H1 (cell line): ENCODE measurements around the gene PAX9. TPM values are rescaled to one million over a fixed set of nuclear protein-coding genes. Genes with fewer than 3 reads are reported as not detected.
A peak's percentile ranks its signal among the peaks of the same experiment; 100 is the strongest.

ENCODE experiments used
- CTCF ChIA-PET: fragments of 300-600 bp; sonication (Branson Sonifier 250); formaldehyde crosslinking; loops from one replicate; lab custom pipeline; 2021; ENCODE audit not compliant: partially characterized antibody; lab: Charles Lee
- POLR2A ChIA-PET: fragments of 300-600 bp; sonication (Branson Sonifier 250); formaldehyde crosslinking; loops from one replicate; lab custom pipeline; 2021; ENCODE audit warnings: inconsistent platforms; ENCODE audit not compliant: partially characterized antibody; lab: Charles Lee
- DNase-seq, 2 experiments: peaks; one replicate each; pipeline versions ENCODE4 v3.0.0 to v3.0.0-alpha.2; 2010 to 2022; ENCODE audit warnings: low spot score in 2 of 2, low read depth in 1 of 2, mixed read lengths in 1 of 2
- FAIRE-seq: peaks from 2 replicates; lab custom pipeline; 2011; peaks lifted over from hg19 to GRCh38; lab: Jason Lieb, UNC
- H2AFZ ChIP-seq: 2 replicates; pipeline ENCODE4 v1.8.1; 2012; ENCODE audit warnings: low read length, inconsistent platforms
- H2AK5ac ChIP-seq: 2 replicates; pipeline ENCODE4 v1.6.1; 2013; ENCODE audit warnings: low read depth, low read length
- H2BK120ac ChIP-seq: replicated peaks from 2 replicates; pipeline ENCODE3; 2013; ENCODE audit warnings: low read depth, low read length, inconsistent platforms
- H2BK12ac ChIP-seq: 2 replicates; pipeline ENCODE4 v1.6.1; 2013; ENCODE audit warnings: low read depth, low read length
- H2BK15ac ChIP-seq: 2 replicates; pipeline ENCODE4 v1.6.1; 2013; ENCODE audit warnings: low read length
- H2BK20ac ChIP-seq: 2 replicates; pipeline ENCODE4 v1.6.1; 2013; ENCODE audit warnings: low read length
- H2BK5ac ChIP-seq: 2 replicates; pipeline ENCODE4 v1.6.1; 2013; ENCODE audit warnings: low read depth, low read length
- H3K14ac ChIP-seq: 2 replicates; pipeline ENCODE4 v1.6.1; 2013; ENCODE audit warnings: inconsistent platforms; ENCODE audit not compliant: insufficient read length
- H3K18ac ChIP-seq: 2 replicates; pipeline ENCODE4 v1.6.1; 2013; ENCODE audit warnings: low read length; ENCODE audit errors: extremely low read depth
- H3K23ac ChIP-seq: 2 replicates; pipeline ENCODE4 v1.6.1; 2013; ENCODE audit warnings: inconsistent platforms; ENCODE audit not compliant: insufficient read length
- H3K23me2 ChIP-seq: 2 replicates; pipeline ENCODE4 v1.6.1; 2013; ENCODE audit warnings: low read depth, low read length
- H3K27ac ChIP-seq: 2 replicates; pipeline ENCODE4 v1.6.1; 2011; ENCODE audit warnings: low read depth, low read length, inconsistent platforms
- H3K27me3 ChIP-seq, 4 experiments: replicated peaks in 1 of 4; 1 replicate in 1 of 4; 2 replicates in 3 of 4; pipeline versions ENCODE4 v1.6.1 to v1.8.1; 2011 to 2013; ENCODE audit warnings: low read length in 3 of 4, mild to moderate bottlenecking in 3 of 4, inconsistent platforms in 2 of 4, mixed read lengths in 2 of 4, moderate library complexity in 1 of 4; ENCODE audit not compliant: control insufficient read depth in 3 of 4, insufficient read depth in 3 of 4; ENCODE audit errors: extremely low read depth in 1 of 4
- H3K36me3 ChIP-seq, 4 experiments: 2 replicates each; pipeline versions ENCODE4 v1.6.1 to v1.8.1; 2011 to 2013; ENCODE audit warnings: mild to moderate bottlenecking in 4 of 4, low read length in 3 of 4, moderate library complexity in 2 of 4, control low read depth in 1 of 4, inconsistent platforms in 1 of 4; ENCODE audit not compliant: insufficient read depth in 4 of 4, control insufficient read depth in 2 of 4
- H3K4ac ChIP-seq: replicated peaks from 2 replicates; pipeline ENCODE3; 2013; ENCODE audit warnings: low read length, low read depth, mixed read lengths, inconsistent platforms; ENCODE audit not compliant: insufficient read length
- H3K4me1 ChIP-seq, 4 experiments: replicated peaks in 1 of 4; 1 replicate in 1 of 4; 2 replicates in 3 of 4; pipeline versions ENCODE4 v1.6.1 to v1.8.1; 2011 to 2013; ENCODE audit warnings: low read length in 3 of 4, inconsistent platforms in 2 of 4, mixed read lengths in 1 of 4; ENCODE audit not compliant: insufficient read depth in 4 of 4, control insufficient read depth in 3 of 4
- H3K4me2 ChIP-seq, 2 experiments: 2 replicates each; pipeline versions ENCODE4 v1.6.1 to v1.8.1; 2011 to 2013; ENCODE audit warnings: low read depth in 2 of 2, low read length in 2 of 2, control low read depth in 1 of 2, inconsistent platforms in 1 of 2, mild to moderate bottlenecking in 1 of 2; ENCODE audit not compliant: insufficient read depth in 1 of 2
- H3K4me3 ChIP-seq, 4 experiments: fragments of 200-600, 300-600 bp in 1 of 4; sonication (generic), shearing (Covaris generic), sonication (Bioruptor Twin) in 1 of 4; 2 replicates each; pipeline versions ENCODE4 v1.5.1 to v1.8.1; 2011 to 2016; ENCODE audit warnings: low read length in 4 of 4, low read depth in 3 of 4, control low read depth in 2 of 4, inconsistent platforms in 2 of 4, mild to moderate bottlenecking in 2 of 4, mixed read lengths in 1 of 4, moderate library complexity in 1 of 4; ENCODE audit not compliant: insufficient read depth in 2 of 4; ENCODE audit errors: extremely low read depth in 1 of 4
- H3K56ac ChIP-seq: replicated peaks from 2 replicates; pipeline ENCODE3; 2013; ENCODE audit warnings: low read depth, mild to moderate bottlenecking, mixed read lengths, low read length, inconsistent platforms; ENCODE audit not compliant: insufficient read length
- H3K79me1 ChIP-seq: 2 replicates; pipeline ENCODE4 v1.6.1; 2013; ENCODE audit warnings: low read depth, low read length, control low read depth
- H3K79me2 ChIP-seq, 2 experiments: 2 replicates each; pipeline versions ENCODE4 v1.6.1 to v1.8.1; 2012 to 2013; ENCODE audit warnings: low read length in 2 of 2, mild to moderate bottlenecking in 2 of 2, inconsistent platforms in 1 of 2; ENCODE audit not compliant: insufficient read depth in 2 of 2, control insufficient read depth in 1 of 2
- H3K9ac ChIP-seq, 4 experiments: replicated peaks in 1 of 4; 1 replicate in 1 of 4; 2 replicates in 3 of 4; pipeline versions ENCODE4 v1.6.1 to v1.8.1; 2011 to 2013; ENCODE audit warnings: low read depth in 3 of 4, low read length in 3 of 4, control low read depth in 2 of 4, mild to moderate bottlenecking in 2 of 4, moderate library complexity in 2 of 4, inconsistent platforms in 1 of 4; ENCODE audit errors: extremely low read depth in 1 of 4
- H3K9me3 ChIP-seq, 2 experiments: 2 replicates each; pipeline versions ENCODE4 v1.6.1 to v1.8.1; 2012 to 2013; ENCODE audit warnings: mild to moderate bottlenecking in 2 of 2, moderate library complexity in 2 of 2, control low read depth in 1 of 2, inconsistent platforms in 1 of 2, low read depth in 1 of 2, low read length in 1 of 2, mixed read lengths in 1 of 2; ENCODE audit not compliant: insufficient read depth in 2 of 2
- H4K20me1 ChIP-seq, 2 experiments: replicated peaks in 1 of 2; 2 replicates each; pipeline versions ENCODE3 to v1.8.1; 2011 to 2013; ENCODE audit warnings: inconsistent platforms in 2 of 2, low read length in 2 of 2, mild to moderate bottlenecking in 1 of 2; ENCODE audit not compliant: insufficient read depth in 2 of 2, control insufficient read depth in 1 of 2
- H4K5ac ChIP-seq: 2 replicates; pipeline ENCODE4 v1.6.1; 2013; ENCODE audit warnings: low read length, low read depth, mixed read lengths, inconsistent platforms; ENCODE audit not compliant: insufficient read length
- H4K8ac ChIP-seq: 2 replicates; pipeline ENCODE4 v1.8.0; 2013; ENCODE audit warnings: mild to moderate bottlenecking, moderate library complexity, low read length, inconsistent platforms; ENCODE audit not compliant: insufficient read depth; ENCODE audit errors: extremely low read depth
- H4K91ac ChIP-seq: replicated peaks from 2 replicates; pipeline ENCODE3; 2013; ENCODE audit warnings: low read length, mixed read lengths, inconsistent platforms; ENCODE audit not compliant: insufficient read length
- CTCF ChIP-seq, 3 experiments: IDR thresholded peaks; 1 replicate in 2 of 3; 2 replicates in 1 of 3; pipeline versions ENCODE4 v1.5.1 to v1.6.1; 2011; ENCODE audit warnings: low read length in 3 of 3, mild to moderate bottlenecking in 3 of 3, inconsistent platforms in 2 of 3, low read depth in 1 of 3, moderate library complexity in 1 of 3; ENCODE audit not compliant: insufficient read depth in 1 of 3; ENCODE audit errors: control extremely low read depth in 1 of 3
- E2F6 ChIP-seq: IDR thresholded peaks from 2 replicates; pipeline ENCODE4 v1.6.1; 2012; ENCODE audit warnings: inconsistent platforms
- MAX ChIP-seq: IDR thresholded peaks from 2 replicates; pipeline ENCODE4 v1.6.1; 2012; ENCODE audit warnings: inconsistent platforms
- NANOG ChIP-seq: IDR thresholded peaks from 2 replicates; pipeline ENCODE4 v1.6.1; 2011; ENCODE audit warnings: low read length, low read depth, mild to moderate bottlenecking, inconsistent platforms; ENCODE audit not compliant: insufficient read depth, poor library complexity, severe bottlenecking
- RNF2 ChIP-seq: fragments of 200-900, 300-1000 bp; sonication (generic); IDR thresholded peaks from 2 replicates; pipeline ENCODE4 v1.7.1; 2016; ENCODE audit warnings: borderline replicate concordance, low read depth, mild to moderate bottlenecking, antibody characterized with exemption, low read length; ENCODE audit not compliant: poor library complexity, severe bottlenecking; ENCODE audit errors: missing control alignments
- RXRA ChIP-seq: IDR thresholded peaks from 2 replicates; pipeline ENCODE4 v1.6.1; 2011; ENCODE audit warnings: low read depth, mild to moderate bottlenecking, low read length, moderate library complexity; ENCODE audit not compliant: insufficient read depth
- WGBS, 2 experiments: shearing (Covaris generic) in 1 of 2; methylation state at CpG; one replicate each; pipeline versions ENCODE4 v1.1.6 to v1.1.7; 2013 to 2015; ENCODE audit warnings: low lambda C conversion rate in 2 of 2, mixed read lengths in 2 of 2, inconsistent platforms in 1 of 2, low coverage in 1 of 2, missing lambda C conversion rate in 1 of 2; ENCODE audit not compliant: insufficient replicate concordance in 2 of 2, insufficient coverage in 1 of 2, insufficient read length in 1 of 2; ENCODE audit errors: extremely low coverage in 1 of 2, missing lambda C conversion rate in 1 of 2; 5-methylcytosine and 5-hydroxymethylcytosine counted together
- polyA plus RNA-seq, 7 experiments: library from polyadenylated mRNA; depleted of rRNA in 3 of 7; stranded (reverse) in 5 of 7; unstranded in 2 of 7; fragments of >200 nt in 5 of 7; fragments of 200-250 nt in 2 of 7; gene quantifications; 1 replicate in 5 of 7; 2 replicates in 1 of 7; 4 replicates in 1 of 7; pipeline versions ENCODE4 v1.2.1 to v1.2.3, GENCODE V29; 2011 to 2013; ENCODE audit warnings: missing spikeins in 2 of 7, mixed read lengths in 2 of 7
- total RNA-seq: library from RNA; stranded (reverse); fragmentation: NEBNext Ultra II Directional; extraction: Animal tissue kit (Norgen Biotek cat#: 25700); gene quantifications from 2 replicates; pipeline ENCODE4 v1.2.1, GENCODE V29; 2021

PAX9 gene
- total and polyA plus RNA-seq, 2 of the 8 experiments (the other 6 are each of a cell fraction or from before 2014, with no cell fraction given), result 0.05 TPM; not detected in 1

GRCh38 chr14:36666416-36667206, 5.0 kb downstream of the PAX9 start:
- peaks cover 11 to 21% of the 10 kb centered on the region in 2 experiments for H4K20me1 ChIP-seq
- H3K4me2 ChIP-seq, result peak overlapping the region; percentile 50 to 85
- no peaks in the 10 kb centered on the region for H3K79me2 ChIP-seq
- H3K9me3 ChIP-seq, result no peaks in the 10 kb centered on the region
- peaks cover 4 to 19% (median 14%) of the 10 kb centered on the region in 4 experiments for H3K4me1 ChIP-seq
- H3K18ac ChIP-seq, result no peak overlapping the region
- peak in 1 of 2 experiments; percentile 86 for DNase-seq
- H3K27me3 ChIP-seq, result peaks cover 58 to 77% (median 64%) of the 10 kb centered on the region in 4 experiments
- H3K23ac ChIP-seq, result no peak overlapping the region
- peak overlapping the region in 3 of 4 experiments; percentile 12 to 58 (median 21); a peak in 5 of 8 replicates for H3K4me3 ChIP-seq
- H3K56ac ChIP-seq, result no peak overlapping the region
- no peak overlapping the region for H3K4ac ChIP-seq
- peaks cover 11% of the 10 kb centered on the region; the same call in 1 of the 2 replicates for H3K23me2 ChIP-seq
- no peak for FAIRE-seq
- no peak overlapping the region for H3K14ac ChIP-seq
- no peak overlapping the region for H4K91ac ChIP-seq
- H3K79me1 ChIP-seq, result no peaks in the 10 kb centered on the region
- H2BK15ac ChIP-seq, result no peak overlapping the region
- no peak overlapping the region for H2BK5ac ChIP-seq
- H2BK120ac ChIP-seq, result no peak overlapping the region
- H2BK12ac ChIP-seq, result peak overlapping the region; percentile 62; the same call in 1 of the 2 replicates
- H2AK5ac ChIP-seq, result no peak overlapping the region
- WGBS, 2 experiments, result 2% methylated on average over 57 of the region's 68 CpGs; no CpG with 5 or more reads in 1 of the 2 experiments
- H3K27ac ChIP-seq, result no peak overlapping the region
- H2AFZ ChIP-seq, result peak overlapping the region; percentile 29; the same call in 1 of the 2 replicates
- no peak overlapping the region for H4K5ac ChIP-seq
- POLR2A ChIA-PET, result interaction anchor here (1.0 to 1.7 kb wide), 4 partner anchors 9 to 918 kb away, joined by 3 to 6 read pairs (median 4); no protein-coding TSS in a partner anchor
- peak overlapping the region; percentile 43; the same call in 1 of the 2 replicates for H4K8ac ChIP-seq
- H2BK20ac ChIP-seq, result no peak overlapping the region
- H3K36me3 ChIP-seq, result peaks cover 0 to 3% (median 0%) of the 10 kb centered on the region in 4 experiments; a peak in 1 of 8 replicates
- CTCF ChIA-PET, result interaction anchor here (0.6 to 5.2 kb wide), 14 partner anchors 11 to 918 kb away, joined by 3 to 39 read pairs (median 4); partner anchors contain the start of gene NKX2-8
- no peak overlapping the region for H3K9ac ChIP-seq
- TF ChIP-seq RXRA, result no peak
- TF ChIP-seq E2F6, result peak; percentile 70
- peak; percentile 90 for TF ChIP-seq RNF2
- TF ChIP-seq MAX, result peak; percentile 86
- no peak for TF ChIP-seq NANOG
- peak in 1 of 3 experiments; percentile 13; a peak in 1 of 4 replicates for TF ChIP-seq CTCF (IDR thresholded peaks at IDR 0.05; ENCODE audit: control extremely low read depth in 1 of 3, insufficient read depth in 1 of 3, low read depth in 1 of 3, low read length in 3 of 3)
